Bronchial epithelial cell (primary cell): ENCODE results near the gene ZWILCH. TPM values are rescaled to one million over a fixed set of nuclear protein-coding genes. Genes with fewer than 3 reads are reported as not detected.

Experiments used
- DNase-seq: peaks from one replicate; pipeline ENCODE4 v3.0.0-alpha.2; 2010; ENCODE audit warnings: low read depth
- FAIRE-seq: peaks from 2 replicates; lab custom pipeline; 2011; peaks lifted over from hg19 to GRCh38; lab: Jason Lieb, UNC
- H3K27me3 ChIP-seq: 2 replicates; pipeline ENCODE4 v1.5.1; 2011; ENCODE audit warnings: low read length; ENCODE audit not compliant: control insufficient read depth, insufficient read depth
- H3K36me3 ChIP-seq: 2 replicates; pipeline ENCODE4 v1.5.1; 2011; ENCODE audit warnings: low read length; ENCODE audit not compliant: control insufficient read depth, insufficient read depth
- H3K4me3 ChIP-seq: 2 replicates; pipeline ENCODE4 v1.5.1; 2011; ENCODE audit warnings: mild to moderate bottlenecking, low read depth, low read length, control low read depth
- CTCF ChIP-seq: IDR thresholded peaks from 2 replicates; pipeline ENCODE4 v1.5.1; 2011; ENCODE audit warnings: mild to moderate bottlenecking, moderate library complexity, low read length, control low read depth, inconsistent platforms; ENCODE audit not compliant: insufficient read depth, severe bottlenecking
- total RNA-seq: library from RNA; depleted of rRNA; stranded (reverse); fragments of >200 nt; gene quantifications from 2 replicates; pipeline ENCODE4 v1.2.1, GENCODE V29; 2014

ZWILCH gene
- total RNA-seq, 1 donor from 2014 or later, result 6.1 TPM

GRCh38 chr15:66574596-66574950 is 69.4 kb downstream of the ZWILCH start:
- peaks cover 1% of the 10 kb centered on the region for H3K27me3 ChIP-seq
- DNase-seq (no peak), FAIRE-seq (no peak)
- no peak overlapping the region for H3K4me3 ChIP-seq
- no peak for TF ChIP-seq CTCF
- H3K36me3 ChIP-seq, result no peaks in the 10 kb centered on the region

GRCh38 chr15:66578286-66578875 is 73.3 kb downstream of the ZWILCH start:
- TF ChIP-seq CTCF, result no peak
- DNase-seq (peak; percentile 70), FAIRE-seq (no peak)
- Histone ChIP-seq H3K4me3 (no peak overlapping the region), H3K36me3 (no peaks in the 10 kb centered on the region), H3K27me3 (peaks cover 1% of the 10 kb centered on the region)

GRCh38 chr15:66580643-66581042 is 75.5 kb downstream of the ZWILCH start:
- FAIRE-seq (no peak), DNase-seq (no peak)
- Histone ChIP-seq H3K36me3 (no peaks in the 10 kb centered on the region), H3K27me3 (no peaks in the 10 kb centered on the region), H3K4me3 (no peak overlapping the region)
- no peak for TF ChIP-seq CTCF

- no peak for TF ChIP-seq CTCF
- FAIRE-seq (no peak), DNase-seq (no peak)
- Histone ChIP-seq H3K36me3 (no peaks in the 10 kb centered on the region), H3K4me3 (no peak overlapping the region), H3K27me3 (peaks cover 4% of the 10 kb centered on the region)
These were observed 76.9 kb downstream of the ZWILCH start for GRCh38 chr15:66581972-66582537.

GRCh38 chr15:66586155-66586976 is 81.2 kb downstream of the ZWILCH start:
- Histone ChIP-seq H3K4me3 (no peak overlapping the region), H3K36me3 (no peaks in the 10 kb centered on the region), H3K27me3 (peaks cover 4% of the 10 kb centered on the region)
- no peak for TF ChIP-seq CTCF
- FAIRE-seq (no peak), DNase-seq (no peak)
